ENCODE measurements around the gene LRRC18. TPM values are rescaled to one million over a fixed set of nuclear protein-coding genes. Genes with fewer than 3 reads are reported as not detected.

Gene LRRC18
- total RNA-seq, 2 donors from 2014 or later = not detected

GRCh38 chr10:48926764-48927540 is 12.7 kb downstream of the LRRC18 start:
- DNase-seq (ENCODE audit: low spot score) = no peak
- intact Hi-C loops (cut with DNase I) = no loop called here

- intact Hi-C loops (cut with DNase I) = no loop called here
- DNase-seq (ENCODE audit: low spot score) = no peak
These were observed 13.4 kb downstream of the LRRC18 start for GRCh38 chr10:48926255-48926654.

GRCh38 chr10:48924988-48925387 is 14.7 kb downstream of the LRRC18 start:
- intact Hi-C loops (cut with DNase I) = no loop called here
- DNase-seq (ENCODE audit: low spot score) = no peak

GRCh38 chr10:48923748-48924147 is 15.9 kb downstream of the LRRC18 start:
- no peak for DNase-seq (ENCODE audit: low spot score)
- intact Hi-C loops (cut with DNase I) = no loop called here

GRCh38 chr10:48913674-48914073 is 26.0 kb downstream of the LRRC18 start:
- DNase-seq (ENCODE audit: low spot score) = no peak
- intact Hi-C loops (cut with DNase I) = no loop called here

GRCh38 chr10:48910548-48910947 is 29.1 kb downstream of the LRRC18 start:
- intact Hi-C loops (cut with DNase I) = no loop called here
- no peak for DNase-seq (ENCODE audit: low spot score)

- intact Hi-C loops (cut with DNase I) = no loop called here
- DNase-seq (ENCODE audit: low spot score) = no peak
These were observed 31.9 kb downstream of the LRRC18 start for GRCh38 chr10:48907730-48908129.

- no peak for DNase-seq (ENCODE audit: low spot score)
- intact Hi-C loops (cut with DNase I) = no loop called here
These were observed 32.8 kb downstream of the LRRC18 start for GRCh38 chr10:48906841-48907240.

GRCh38 chr10:48905311-48905710 is 34.3 kb downstream of the LRRC18 start:
- intact Hi-C loops (cut with DNase I) = no loop called here
- no peak for DNase-seq (ENCODE audit: low spot score)

- intact Hi-C loops (cut with DNase I) = no loop called here
- DNase-seq (ENCODE audit: low spot score) = no peak
These were observed 34.8 kb downstream of the LRRC18 start for GRCh38 chr10:48904861-48905260.

GRCh38 chr10:48903151-48903550 is 36.5 kb downstream of the LRRC18 start:
- DNase-seq (ENCODE audit: low spot score) = no peak
- intact Hi-C loops (cut with DNase I) = no loop called here

- intact Hi-C loops (cut with DNase I) = no loop called here
- no peak for DNase-seq (ENCODE audit: low spot score)
These were observed 37.5 kb downstream of the LRRC18 start for GRCh38 chr10:48902096-48902495.

- intact Hi-C loops (cut with DNase I) = no loop called here
- DNase-seq (ENCODE audit: low spot score) = no peak
These were observed 38.3 kb downstream of the LRRC18 start for GRCh38 chr10:48901319-48901718.

GRCh38 chr10:48900371-48900801 is 39.3 kb downstream of the LRRC18 start:
- intact Hi-C loops (cut with DNase I) = no loop called here
- DNase-seq (ENCODE audit: low spot score) = no peak

GRCh38 chr10:48899781-48900180 is 39.9 kb downstream of the LRRC18 start:
- intact Hi-C loops (cut with DNase I) = loop anchor here in 1 of 2 donors (10.0 kb wide), 1 partner anchor 355 kb away; no protein-coding TSS in a partner anchor

GRCh38 chr10:48898426-48898825 is 41.2 kb downstream of the LRRC18 start:
- intact Hi-C loops (cut with DNase I) = loop anchor here in 1 of 2 donors (10.0 kb wide), 1 partner anchor 356 kb away; no protein-coding TSS in a partner anchor
- DNase-seq (ENCODE audit: low spot score) = no peak

More at GRCh38 chr10:48899781-48900180, 39.9 kb downstream of the LRRC18 start:
- DNase-seq (ENCODE audit: low spot score) = no peak

- intact Hi-C loops (cut with DNase I) = loop anchor here in 1 of 2 donors (10.0 kb wide), 1 partner anchor 357 kb away; no protein-coding TSS in a partner anchor
- no peak for DNase-seq (ENCODE audit: low spot score)
These were observed 42.2 kb downstream of the LRRC18 start for GRCh38 chr10:48897441-48897790.

GRCh38 chr10:48896756-48897440 is 42.7 kb downstream of the LRRC18 start:
- intact Hi-C loops (cut with DNase I) = loop anchor here in 1 of 2 donors (10.0 kb wide), 1 partner anchor 358 kb away; no protein-coding TSS in a partner anchor
- no peak for DNase-seq (ENCODE audit: low spot score)

- DNase-seq (ENCODE audit: low spot score) = no peak
- intact Hi-C loops (cut with DNase I) = loop anchor here in 1 of 2 donors (10.0 kb wide), 1 partner anchor 359 kb away; no protein-coding TSS in a partner anchor
These were observed 43.8 kb downstream of the LRRC18 start for GRCh38 chr10:48895803-48896195.

All from posterior vena cava (tissue), 2 donors.